Measurements from ENCODE around the gene SPATA46.

- no peak for TF ChIP-seq POLR2A (IDR thresholded peaks at IDR 0.05)
- TF ChIP-seq CTCF (IDR thresholded peaks at IDR 0.05), result no peak
- TF ChIP-seq POLR2AphosphoS5 (IDR thresholded peaks at IDR 0.05), result no peak
These were observed 16.3 kb downstream of the SPATA46 start for GRCh38 chr1:162360237-162360873.

Measured in breast epithelium (tissue), 3 donors.